GM10248 (cell line): ENCODE measurements around the gene DCX.

Source experiments
- CTCF ChIA-PET: fragments of 300-600 bp; sonication (Branson Sonifier 250); formaldehyde crosslinking; extraction: SDS; loops from one replicate; lab custom pipeline; 2021; ENCODE audit warnings: antibody characterized with exemption; lab: Yijun Ruan, JAX
- POLR2A ChIA-PET: fragments of 350-650 bp; sonication (Branson Sonifier 250); formaldehyde crosslinking; extraction: SDS; loops from one replicate; lab custom pipeline; 2020; ENCODE audit warnings: antibody characterized with exemption; lab: Yijun Ruan, JAX
- DNase-seq: peaks from one replicate; pipeline ENCODE4 v3.0.0; 2012; ENCODE audit errors: extremely low spot score
- TF ChIP-seq, protein P1 (sequence below): IDR thresholded peaks from 2 replicates; pipeline ENCODE4 v1.5.1; 2012; ENCODE audit warnings: mild to moderate bottlenecking, low read depth; ENCODE audit errors: extremely low read depth, missing control alignments, control extremely low read depth

The DCX gene

DNA sequence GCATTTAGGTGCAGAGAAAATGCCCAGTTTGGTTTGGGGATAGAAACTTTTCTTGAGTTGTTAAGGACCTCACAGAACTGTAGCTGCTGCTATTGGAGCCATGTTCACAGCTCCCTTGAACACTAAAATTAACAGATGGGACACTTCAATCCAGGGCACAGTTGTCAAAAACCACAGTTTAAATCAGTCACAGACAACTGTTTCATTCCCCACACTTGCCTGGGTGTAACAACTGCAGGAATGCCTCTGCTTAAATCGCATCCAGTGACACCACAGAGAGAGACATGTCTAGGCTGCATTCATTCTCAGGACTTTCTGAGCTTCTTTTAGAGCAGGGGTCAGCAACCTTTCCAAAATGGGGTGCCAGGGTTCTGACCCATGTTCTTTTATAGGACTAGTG is 129.0 kb downstream of the DCX start:
- CTCF ChIA-PET = interaction anchor here (1.0 kb wide), 1 partner anchor 8 kb away, joined by 3 read pairs; no protein-coding TSS in a partner anchor
- POLR2A ChIA-PET = no interaction called here
- TF ChIP-seq, protein P1, sequence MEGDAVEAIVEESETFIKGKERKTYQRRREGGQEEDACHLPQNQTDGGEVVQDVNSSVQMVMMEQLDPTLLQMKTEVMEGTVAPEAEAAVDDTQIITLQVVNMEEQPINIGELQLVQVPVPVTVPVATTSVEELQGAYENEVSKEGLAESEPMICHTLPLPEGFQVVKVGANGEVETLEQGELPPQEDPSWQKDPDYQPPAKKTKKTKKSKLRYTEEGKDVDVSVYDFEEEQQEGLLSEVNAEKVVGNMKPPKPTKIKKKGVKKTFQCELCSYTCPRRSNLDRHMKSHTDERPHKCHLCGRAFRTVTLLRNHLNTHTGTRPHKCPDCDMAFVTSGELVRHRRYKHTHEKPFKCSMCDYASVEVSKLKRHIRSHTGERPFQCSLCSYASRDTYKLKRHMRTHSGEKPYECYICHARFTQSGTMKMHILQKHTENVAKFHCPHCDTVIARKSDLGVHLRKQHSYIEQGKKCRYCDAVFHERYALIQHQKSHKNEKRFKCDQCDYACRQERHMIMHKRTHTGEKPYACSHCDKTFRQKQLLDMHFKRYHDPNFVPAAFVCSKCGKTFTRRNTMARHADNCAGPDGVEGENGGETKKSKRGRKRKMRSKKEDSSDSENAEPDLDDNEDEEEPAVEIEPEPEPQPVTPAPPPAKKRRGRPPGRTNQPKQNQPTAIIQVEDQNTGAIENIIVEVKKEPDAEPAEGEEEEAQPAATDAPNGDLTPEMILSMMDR = no peak
- no peak for DNase-seq

DNA sequence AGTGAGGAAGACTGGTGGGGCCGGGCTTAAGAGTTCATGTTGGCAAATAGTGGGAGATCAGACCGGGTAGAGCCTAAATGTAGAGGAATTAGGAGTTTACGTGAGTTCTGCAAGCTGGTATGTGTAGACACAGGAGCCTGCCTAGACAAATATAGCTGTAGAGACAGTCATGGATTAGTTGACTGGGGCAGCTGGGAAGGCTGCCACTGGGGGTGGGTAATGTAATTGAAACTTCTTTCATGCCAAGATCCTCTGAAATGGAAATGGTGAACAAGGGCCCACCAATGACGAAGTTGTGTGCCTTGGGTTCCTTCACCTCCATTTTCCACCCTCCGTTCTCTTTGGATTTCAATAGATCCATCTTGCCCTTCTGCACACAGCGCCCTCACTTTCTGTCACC is 129.9 kb downstream of the DCX start:
- TF ChIP-seq, protein P1 = no peak
- ChIA-PET POLR2A (no interaction called here), CTCF (interaction anchor here (1.2 kb wide), 1 partner anchor 11 kb away, joined by 3 read pairs; no protein-coding TSS in a partner anchor)
- no peak for DNase-seq

DNA sequence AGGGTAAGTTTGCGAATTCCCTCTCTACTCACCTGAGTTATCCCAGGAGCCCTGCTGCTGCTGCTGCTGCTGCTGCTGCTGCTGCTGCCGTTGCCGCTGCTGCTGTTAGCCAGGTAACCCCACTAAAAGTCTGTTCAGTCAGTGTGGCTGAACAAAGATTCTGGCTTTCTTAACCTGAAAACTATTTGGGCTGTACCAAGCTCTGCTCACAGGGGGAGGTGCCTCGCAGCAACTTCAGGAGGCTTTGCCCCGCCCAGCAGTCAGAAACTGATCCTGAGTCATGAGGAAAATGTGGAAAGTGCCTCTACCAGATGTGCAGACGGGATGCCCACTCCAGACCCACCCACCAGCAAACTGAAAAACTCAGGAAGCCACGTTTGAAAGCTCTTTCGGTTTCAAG is 141.7 kb downstream of the DCX start, which contains the start of gene CAPN6:
Gene CAPN6, minus strand, starts transcription at position 145 of the 400 bp plus-strand sequence. CDS start 6,547 bp downstream, outside the sequence.
- TF ChIP-seq, protein P1 = no peak
- ChIA-PET POLR2A (no interaction called here), CTCF (no interaction called here)
- no peak for DNase-seq

DNA sequence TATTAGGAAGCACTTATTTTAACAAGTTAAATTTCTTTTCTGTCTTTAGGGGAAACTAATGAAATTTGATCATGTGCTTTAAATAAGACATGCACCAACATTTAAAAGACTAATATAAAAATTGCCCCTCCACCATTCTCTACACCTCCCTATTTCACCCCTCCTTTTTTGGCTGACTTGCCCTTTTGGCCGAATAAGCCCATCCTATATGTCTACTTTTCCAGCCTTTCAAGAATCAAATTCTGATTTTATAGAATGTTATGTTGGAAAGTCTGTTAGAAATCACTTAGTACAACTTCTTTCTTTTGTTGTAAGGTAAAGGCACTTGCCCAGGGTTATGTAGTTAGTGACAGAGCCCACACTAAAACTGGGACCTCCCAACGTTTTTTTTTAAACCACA is 143.5 kb downstream of the DCX start:
- DNase-seq = no peak
- TF ChIP-seq, protein P1 = no peak
- CTCF ChIA-PET = no interaction called here
- POLR2A ChIA-PET = no interaction called here

DNA sequence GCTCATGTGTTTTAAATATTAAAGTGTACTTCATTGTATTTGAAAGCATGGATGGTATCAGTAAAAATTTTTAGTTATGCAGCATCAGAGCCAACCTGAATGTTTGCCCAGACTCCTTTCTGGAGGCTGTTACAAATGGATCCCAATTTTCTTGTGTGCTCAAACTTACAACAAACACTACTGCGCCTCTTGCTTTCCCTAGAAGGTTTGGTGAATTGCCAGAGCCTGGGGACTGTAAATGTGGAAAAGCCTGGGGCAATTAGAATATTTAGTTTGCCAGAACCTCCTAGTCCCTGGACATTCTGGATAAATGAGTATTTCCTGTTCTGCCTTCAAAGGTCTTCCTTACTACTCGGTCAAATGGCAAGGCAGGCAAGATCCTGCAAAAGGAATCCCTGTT is 146.5 kb downstream of the DCX start:
- DNase-seq = no peak
- TF ChIP-seq, protein P1 = no peak
- ChIA-PET POLR2A (no interaction called here), CTCF (no interaction called here)

DNA sequence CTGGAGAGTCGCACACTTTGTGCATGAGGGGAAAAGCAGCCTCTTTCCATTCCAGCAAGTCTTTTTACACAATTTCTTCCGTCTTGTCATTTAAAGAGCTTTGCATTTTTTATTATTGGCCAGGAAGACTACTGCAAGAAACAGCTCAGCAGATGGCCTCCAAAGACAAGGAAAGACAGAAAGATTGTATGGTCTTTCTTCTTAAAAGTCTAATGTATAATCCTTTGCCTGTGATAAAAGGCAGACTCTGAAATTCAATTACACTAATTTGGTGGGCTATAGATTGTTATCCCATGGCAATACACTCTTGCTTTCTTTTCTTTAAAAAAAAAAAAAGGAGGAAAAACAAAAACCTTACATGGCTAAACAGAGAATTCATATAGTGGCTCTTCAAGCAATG is 147.6 kb downstream of the DCX start:
- DNase-seq = no peak
- ChIA-PET POLR2A (no interaction called here), CTCF (no interaction called here)
- TF ChIP-seq, protein P1 = no peak
